Esophagus squamous epithelium (tissue), 4 donors: Measurements from ENCODE around the gene CCDC30.

Experiments used
- POLR2A ChIP-seq, 4 donors: fragments of 450-650 bp; IDR thresholded peaks; one replicate each; pipeline ENCODE4 v1.6.1; 2017; ENCODE audit warnings: antibody characterized with exemption in 4 of 4, mild to moderate bottlenecking in 4 of 4, moderate library complexity in 3 of 4
- TF ChIP-seq, protein P1 (sequence below), 6 experiments: fragments of 450-650 bp in 4 of 6; fragments of 200-600 bp in 2 of 6; sonication (generic) in 2 of 6; IDR thresholded peaks; one replicate each; pipeline ENCODE4 v1.5.1; 2016 to 2019; ENCODE audit warnings: antibody characterized with exemption in 6 of 6, mild to moderate bottlenecking in 4 of 6, moderate library complexity in 4 of 6

DNA sequence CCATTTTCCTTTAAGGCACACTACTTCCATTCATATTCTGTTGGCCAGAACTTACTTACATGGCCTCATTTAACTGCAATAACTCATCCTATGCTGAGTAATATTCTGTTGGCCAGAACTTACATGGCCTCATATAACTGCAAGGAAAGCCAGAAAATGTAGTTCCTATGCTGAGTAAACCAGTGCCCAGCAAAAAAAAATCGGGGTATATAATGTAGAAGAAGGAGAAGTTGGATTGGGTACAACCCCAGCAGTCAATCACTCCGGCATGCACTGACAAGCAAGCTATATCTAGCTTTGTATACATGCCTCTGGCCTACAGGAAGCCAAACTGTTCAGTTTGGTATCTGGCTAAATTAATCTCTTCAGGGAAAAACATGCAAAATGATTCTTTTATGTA lies 155.8 kb downstream of the CCDC30 start:
- TF ChIP-seq, protein P1, sequence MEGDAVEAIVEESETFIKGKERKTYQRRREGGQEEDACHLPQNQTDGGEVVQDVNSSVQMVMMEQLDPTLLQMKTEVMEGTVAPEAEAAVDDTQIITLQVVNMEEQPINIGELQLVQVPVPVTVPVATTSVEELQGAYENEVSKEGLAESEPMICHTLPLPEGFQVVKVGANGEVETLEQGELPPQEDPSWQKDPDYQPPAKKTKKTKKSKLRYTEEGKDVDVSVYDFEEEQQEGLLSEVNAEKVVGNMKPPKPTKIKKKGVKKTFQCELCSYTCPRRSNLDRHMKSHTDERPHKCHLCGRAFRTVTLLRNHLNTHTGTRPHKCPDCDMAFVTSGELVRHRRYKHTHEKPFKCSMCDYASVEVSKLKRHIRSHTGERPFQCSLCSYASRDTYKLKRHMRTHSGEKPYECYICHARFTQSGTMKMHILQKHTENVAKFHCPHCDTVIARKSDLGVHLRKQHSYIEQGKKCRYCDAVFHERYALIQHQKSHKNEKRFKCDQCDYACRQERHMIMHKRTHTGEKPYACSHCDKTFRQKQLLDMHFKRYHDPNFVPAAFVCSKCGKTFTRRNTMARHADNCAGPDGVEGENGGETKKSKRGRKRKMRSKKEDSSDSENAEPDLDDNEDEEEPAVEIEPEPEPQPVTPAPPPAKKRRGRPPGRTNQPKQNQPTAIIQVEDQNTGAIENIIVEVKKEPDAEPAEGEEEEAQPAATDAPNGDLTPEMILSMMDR (IDR thresholded peaks at IDR 0.05), result no peak
- TF ChIP-seq POLR2A (IDR thresholded peaks at IDR 0.05), result no peak
